ENCODE results near the gene RUNX1. TPM values are rescaled to one million over a fixed set of nuclear protein-coding genes. Genes with fewer than 3 reads are reported as not detected.

RUNX1 gene
- total RNA-seq, 4 donors from 2014 or later: 2.9 to 18.7 (median 7.7) TPM

GRCh38 chr21:34744801-34745200 is 304.3 kb downstream of the RUNX1 start:
- intact Hi-C loops (cut with DNase I): loop anchor here (10.0 kb wide), 3 partner anchors 140 to 1090 kb away; no protein-coding TSS in a partner anchor

DNA sequence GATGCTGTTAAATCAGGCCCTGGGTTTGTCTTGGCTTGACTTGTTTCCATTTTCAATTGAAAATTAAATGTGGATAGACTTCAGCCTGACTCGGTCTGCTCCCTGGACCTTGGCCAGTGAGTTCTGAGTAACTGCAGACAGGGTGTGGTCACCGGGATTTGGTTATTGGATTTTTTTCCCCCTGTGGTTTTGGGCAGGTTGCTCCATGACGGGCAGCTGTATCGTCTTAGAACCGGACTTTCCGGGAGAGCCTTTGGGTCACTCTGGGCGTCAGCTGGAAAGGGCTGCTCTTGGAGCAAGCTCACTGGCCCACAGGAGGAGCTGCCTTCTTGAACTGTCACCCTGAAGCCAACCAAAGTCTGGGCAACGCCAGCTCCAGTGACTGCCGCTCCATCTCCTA is 305.3 kb downstream of the RUNX1 start:
- Histone ChIP-seq H3K27ac (no peak overlapping the region), H3K9me3 (no peaks in the 10 kb centered on the region), H3K4me3 (replicated peaks in 1 of 3) (no peak overlapping the region), H3K36me3 (no peaks in the 10 kb centered on the region), H3K4me1 (peaks cover 0 to 20% of the 10 kb centered on the region in 2 donors), H3K27me3 (no peaks in the 10 kb centered on the region)
- WGBS, 2 donors: 63 to 78% methylated on average over 9 of the region's 9 CpGs
- TF ChIP-seq CTCF (IDR thresholded peaks at IDR 0.05) (no peak), POLR2A (IDR thresholded peaks at IDR 0.05) (no peak)
- no peak for DNase-seq
- intact Hi-C loops (cut with DNase I): loop anchor here (10.0 kb wide), 3 partner anchors 141 to 1091 kb away; no protein-coding TSS in a partner anchor

More at GRCh38 chr21:34744801-34745200, 304.3 kb downstream of the RUNX1 start:
- Histone ChIP-seq H3K4me1 (peaks cover 0 to 20% of the 10 kb centered on the region in 2 donors), H3K9me3 (no peaks in the 10 kb centered on the region), H3K4me3 (replicated peaks in 1 of 3) (no peak overlapping the region), H3K27ac (no peak overlapping the region), H3K36me3 (no peaks in the 10 kb centered on the region), H3K27me3 (no peaks in the 10 kb centered on the region)
- TF ChIP-seq POLR2A (IDR thresholded peaks at IDR 0.05) (no peak), CTCF (IDR thresholded peaks at IDR 0.05) (no peak)
- DNase-seq: no peak
- WGBS, 2 donors: 37 to 45% methylated on average over 3 of the region's 3 CpGs

DNA sequence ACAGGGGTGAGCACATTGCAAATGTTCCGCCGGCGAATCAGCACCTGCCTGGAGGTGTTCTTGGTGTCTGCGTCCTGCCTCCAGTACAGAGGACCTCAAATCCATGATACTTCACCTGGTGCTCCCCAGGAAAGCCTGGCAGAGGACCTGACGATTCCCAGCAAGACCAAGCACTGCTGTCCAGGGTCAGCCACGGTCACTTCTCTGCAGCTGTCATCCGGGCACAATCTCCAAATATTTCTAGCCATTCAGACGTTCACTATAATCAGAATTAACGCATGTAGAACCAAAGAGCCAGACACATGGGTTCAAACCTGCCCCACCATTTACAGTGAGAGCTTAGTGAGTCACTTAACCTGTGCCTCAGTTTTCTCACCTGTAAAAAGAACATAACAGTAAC is 305.8 kb downstream of the RUNX1 start:
- no peak overlapping the region for H3K27ac ChIP-seq
- H3K9me3 ChIP-seq: no peaks in the 10 kb centered on the region
- WGBS, 2 donors: 94 to 97% methylated on average over 9 of the region's 9 CpGs
- no peaks in the 10 kb centered on the region for H3K36me3 ChIP-seq
- intact Hi-C loops (cut with DNase I): loop anchor here (10.0 kb wide), 3 partner anchors 142 to 1092 kb away; no protein-coding TSS in a partner anchor
- no peak for DNase-seq
- no peak for TF ChIP-seq POLR2A (IDR thresholded peaks at IDR 0.05)
- TF ChIP-seq CTCF (IDR thresholded peaks at IDR 0.05): no peak
- no peaks in the 10 kb centered on the region for H3K27me3 ChIP-seq
- H3K4me3 ChIP-seq (replicated peaks in 1 of 3): no peak overlapping the region
- peaks cover 0 to 20% of the 10 kb centered on the region in 2 donors for H3K4me1 ChIP-seq

GRCh38 chr21:34740198-34740597 is 308.9 kb downstream of the RUNX1 start:
- Histone ChIP-seq H3K27me3 (no peaks in the 10 kb centered on the region), H3K4me3 (replicated peaks in 1 of 3) (no peak overlapping the region), H3K9me3 (no peaks in the 10 kb centered on the region), H3K4me1 (peaks cover 0 to 15% of the 10 kb centered on the region in 2 donors), H3K36me3 (no peaks in the 10 kb centered on the region), H3K27ac (no peak overlapping the region)
- intact Hi-C loops (cut with DNase I): loop anchor here (10.0 kb wide), 3 partner anchors 145 to 1095 kb away; no protein-coding TSS in a partner anchor
- 82 to 89% methylated on average over 1 of the region's 1 CpG for WGBS, 2 donors
- no peak for DNase-seq
- TF ChIP-seq CTCF (IDR thresholded peaks at IDR 0.05) (no peak), POLR2A (IDR thresholded peaks at IDR 0.05) (no peak)
